Hippocampal formation (tissue), 2 donors: ENCODE data around the gene CCNL2.
"Not testable (repeated sequence)": the region's sequence is repeated elsewhere in the genome, so short reads cannot be mapped to it uniquely, and the experiment has no call there.

Experiments
- DNase-seq, 2 donors: peaks; one replicate each; lab custom pipeline; 2025; lab: John Stamatoyannopoulos, UW

Gene CCNL2

GRCh38 chr1:1432274-1432950 is 33.3 kb upstream of the CCNL2 start:
- peak; percentile 13 to 58 for DNase-seq

GRCh38 chr1:1431845-1432273 is 32.7 kb upstream of the CCNL2 start:
- DNase-seq, result no peak

DNA sequence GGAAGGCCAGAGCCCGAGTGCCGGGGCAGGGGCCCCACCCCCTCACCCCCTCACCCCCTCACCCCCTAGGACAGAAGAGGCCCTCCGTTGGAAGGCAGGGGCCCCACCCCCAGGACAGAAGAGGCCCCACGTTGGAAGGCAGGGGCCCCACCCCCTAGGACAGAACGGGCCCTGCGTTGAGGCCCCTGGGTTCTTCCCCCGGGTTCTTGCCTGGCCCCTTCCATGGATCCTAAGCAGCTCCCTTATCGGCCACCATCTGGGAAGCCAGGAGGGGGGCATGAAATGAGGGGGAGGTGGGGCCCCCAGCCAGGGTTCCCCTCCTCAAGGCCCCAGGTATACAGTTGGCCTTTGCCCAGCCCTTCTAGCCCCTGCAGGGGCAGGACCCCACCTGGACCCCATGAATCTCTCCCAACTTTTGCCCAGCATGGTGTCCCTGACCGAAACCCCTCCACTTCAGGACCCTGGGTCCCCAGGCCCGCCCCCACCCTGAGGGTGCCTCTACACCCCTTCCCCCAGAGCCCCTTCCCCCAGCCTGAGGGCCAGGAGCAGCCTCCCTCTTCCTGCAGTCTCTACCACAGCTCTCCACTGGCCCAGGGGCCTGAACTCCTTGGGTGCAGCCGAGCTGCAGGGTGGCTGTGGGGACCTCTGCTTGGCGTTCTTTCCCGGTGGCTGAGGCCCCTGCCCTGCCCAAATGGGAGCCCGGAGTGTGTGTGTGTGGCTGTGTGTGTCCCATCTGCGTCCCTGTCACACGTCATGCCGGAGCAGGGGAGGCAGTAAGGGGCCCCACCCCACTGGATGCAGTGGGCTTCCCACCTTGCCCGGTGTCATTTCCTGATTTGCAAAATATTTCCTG is 32.1 kb upstream of the CCNL2 start:
- no peak for DNase-seq

DNA sequence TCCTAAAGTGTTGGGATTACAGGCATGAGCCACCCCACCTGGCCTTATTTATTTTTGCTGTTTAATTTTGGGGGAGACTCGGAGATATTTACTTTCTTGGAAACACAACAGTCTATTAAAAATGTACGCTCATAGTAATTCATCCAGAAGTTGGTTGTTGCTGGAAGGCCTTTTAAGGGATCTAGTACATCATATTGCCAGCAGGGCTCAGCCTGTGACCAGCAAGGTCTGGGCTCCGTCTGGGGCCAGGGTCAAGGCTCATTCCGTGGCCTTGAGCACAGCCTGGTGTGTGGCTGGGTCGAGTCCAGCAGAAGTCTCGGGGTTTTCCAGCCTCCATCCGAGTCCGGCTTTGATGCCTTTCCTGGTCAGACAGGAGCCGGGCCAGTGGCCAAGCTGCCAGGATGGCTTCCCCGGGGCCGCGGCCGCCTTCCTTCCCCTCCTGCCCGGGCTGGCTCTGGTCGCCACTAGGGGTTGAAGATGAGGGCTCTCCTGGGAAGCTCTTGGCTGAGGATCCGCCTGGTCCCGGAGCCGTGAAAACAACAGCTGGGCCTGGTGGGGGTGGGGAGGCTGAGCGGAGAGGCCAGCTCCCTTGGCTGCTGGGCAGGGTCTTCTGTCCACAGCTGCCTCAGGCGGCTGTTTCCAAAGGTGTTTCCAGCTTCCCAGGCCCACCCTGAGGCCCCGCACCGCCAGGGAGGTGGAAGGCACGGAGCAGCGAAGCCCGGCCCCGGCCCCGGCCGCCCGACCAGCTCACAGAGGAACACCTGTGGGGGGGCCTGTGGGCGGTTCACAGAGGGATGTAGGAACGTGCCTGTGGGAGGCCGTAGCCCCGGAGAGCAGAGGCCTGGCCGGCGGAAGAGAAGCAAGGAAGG is 31.2 kb upstream of the CCNL2 start:
- DNase-seq, result peak; percentile 78 to 81

- no peak for DNase-seq
Measured at GRCh38 chr1:1429671-1430073, 30.5 kb upstream of the CCNL2 start.

- not testable (repeated sequence) for DNase-seq
Measured at GRCh38 chr1:1428967-1429366, 29.8 kb upstream of the CCNL2 start.

DNA sequence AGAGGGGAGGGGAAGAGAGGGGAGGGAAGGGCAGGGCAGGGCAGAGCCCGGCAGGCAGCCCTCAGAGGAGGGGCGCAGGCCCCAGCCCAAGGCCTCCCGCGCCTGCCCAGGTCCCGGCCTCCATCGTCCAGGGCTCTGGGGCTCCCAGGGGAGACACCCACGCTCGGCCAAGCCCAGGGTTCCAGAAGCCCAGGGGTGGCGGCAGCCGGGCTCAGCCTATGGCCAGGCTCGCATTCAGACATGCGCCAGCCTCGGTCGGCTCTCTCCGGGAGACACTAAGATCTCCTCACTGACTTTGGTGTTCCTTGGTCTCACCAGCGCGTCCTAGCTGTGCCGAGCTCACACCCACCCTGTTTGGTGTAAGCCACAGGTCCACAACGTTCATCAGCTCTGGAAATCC is 29.0 kb upstream of the CCNL2 start:
- no peak for DNase-seq

DNA sequence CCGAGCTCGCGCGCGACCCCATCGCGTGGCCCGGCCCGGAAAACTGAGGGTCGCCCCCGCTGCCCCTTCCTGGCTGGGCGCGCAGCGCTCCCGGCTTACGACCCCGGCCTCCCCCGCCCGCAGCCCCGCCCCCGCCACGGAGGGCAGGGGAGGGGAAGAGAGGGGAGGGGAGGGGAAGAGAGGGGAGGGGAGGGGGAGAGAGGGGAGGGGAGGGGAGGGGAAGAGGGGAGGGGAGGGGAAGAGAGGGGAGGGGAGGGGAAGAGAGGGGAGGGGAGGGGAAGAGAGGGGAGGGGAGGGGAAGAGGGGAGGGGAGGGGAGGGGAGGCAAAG is 28.6 kb upstream of the CCNL2 start:
- no peak for DNase-seq

DNA sequence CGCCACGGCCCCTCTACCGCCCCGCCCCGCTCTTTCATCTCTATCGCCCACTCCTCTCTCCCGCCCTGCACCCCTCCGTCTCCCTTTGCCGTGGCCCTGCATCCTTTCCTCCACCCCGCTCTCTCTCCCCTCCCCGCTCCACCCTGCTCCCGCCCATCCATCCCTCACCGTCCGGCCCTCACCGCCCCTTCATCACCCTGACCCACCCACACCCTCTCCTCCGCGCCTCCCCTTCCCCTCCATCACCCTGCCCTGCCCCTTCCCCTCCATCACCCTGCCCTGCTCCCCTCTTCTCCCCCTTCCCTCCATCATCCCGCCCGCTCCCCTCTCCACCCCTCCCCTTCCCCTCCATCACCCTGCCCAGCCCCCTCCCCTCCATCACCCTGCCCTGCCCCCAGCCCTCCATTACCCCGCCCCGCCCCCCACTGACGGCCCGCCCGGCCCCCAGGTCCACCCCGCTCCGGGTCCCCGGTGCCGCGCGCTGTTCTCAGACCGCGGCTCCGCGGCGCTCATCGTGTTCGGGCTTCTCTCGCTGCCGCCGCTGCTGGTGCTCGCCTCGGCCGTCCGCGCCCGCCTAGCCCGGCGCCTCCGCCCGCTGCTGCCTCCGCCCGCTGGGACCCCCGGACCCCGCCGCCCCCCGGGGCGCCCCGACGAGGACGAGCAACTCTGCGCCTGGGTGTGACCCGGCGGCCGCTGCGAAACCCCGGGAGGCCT is 28.1 kb upstream of the CCNL2 start:
- peak; percentile 47 to 78 for DNase-seq

GRCh38 chr1:1426496-1427105 is 27.5 kb upstream of the CCNL2 start:
- peak; percentile 73 to 82 for DNase-seq

- peak; percentile 66 to 83 for DNase-seq
Measured at GRCh38 chr1:1425753-1426495, 26.8 kb upstream of the CCNL2 start.

DNA sequence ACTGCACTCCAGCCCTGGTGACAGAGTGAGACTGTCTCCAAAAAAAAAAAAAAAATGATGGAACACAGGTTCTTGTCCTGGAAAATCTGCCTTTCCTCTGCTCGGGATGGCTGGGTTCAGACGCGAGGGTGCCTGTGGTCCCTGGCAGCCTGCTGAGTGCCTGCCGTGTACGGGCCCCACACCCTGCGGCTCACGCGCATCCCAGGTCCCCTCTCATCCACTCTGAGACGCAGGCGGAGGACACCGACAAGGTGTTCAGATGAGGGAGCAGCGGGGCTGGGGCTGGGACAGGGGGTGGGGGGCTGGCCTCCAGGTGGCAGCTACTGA is 26.3 kb upstream of the CCNL2 start:
- DNase-seq, result no peak

- no peak for DNase-seq
Measured at GRCh38 chr1:1424707-1425106, 25.6 kb upstream of the CCNL2 start.

GRCh38 chr1:1423245-1423597 is 24.1 kb upstream of the CCNL2 start:
- DNase-seq, result no peak

DNA sequence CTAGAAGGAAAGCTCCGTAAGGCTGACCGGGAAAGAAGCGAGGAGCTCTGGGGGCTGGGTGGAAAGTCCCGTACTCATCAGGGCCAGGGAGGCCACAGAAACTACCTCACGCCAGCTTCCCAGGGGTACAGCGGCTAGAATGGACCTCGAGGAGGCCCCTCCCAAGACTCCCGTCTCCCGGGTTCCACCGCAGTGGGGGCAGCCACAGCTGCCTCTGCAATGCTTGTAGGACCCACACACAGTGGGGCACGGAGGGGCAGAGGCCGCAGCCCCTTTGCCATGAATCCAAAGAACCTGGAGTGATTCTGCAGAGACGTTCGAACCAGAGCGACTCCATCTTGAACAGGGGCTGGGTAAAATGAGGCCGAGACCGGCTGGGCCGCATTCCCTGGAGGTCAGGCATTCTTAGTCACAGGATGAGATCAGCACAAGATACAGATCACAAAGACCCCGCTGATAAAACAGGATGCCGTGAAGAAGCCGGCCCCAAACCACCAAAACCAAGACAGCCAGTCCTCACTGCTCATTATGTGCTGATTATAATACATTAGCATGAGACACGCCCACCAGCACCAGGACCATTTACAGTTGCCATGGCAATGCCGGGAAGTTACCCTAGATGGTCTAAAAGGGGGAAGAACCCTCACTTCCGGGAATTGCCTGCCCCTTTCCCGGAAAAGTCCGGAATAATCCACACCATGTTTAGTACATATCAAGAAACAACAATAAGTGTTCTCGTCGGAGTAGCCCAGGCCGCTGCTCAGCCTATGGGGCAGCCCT is 23.5 kb upstream of the CCNL2 start:
- DNase-seq, result no peak

GRCh38 chr1:1421907-1422464 is 22.9 kb upstream of the CCNL2 start:
- no peak for DNase-seq

DNA sequence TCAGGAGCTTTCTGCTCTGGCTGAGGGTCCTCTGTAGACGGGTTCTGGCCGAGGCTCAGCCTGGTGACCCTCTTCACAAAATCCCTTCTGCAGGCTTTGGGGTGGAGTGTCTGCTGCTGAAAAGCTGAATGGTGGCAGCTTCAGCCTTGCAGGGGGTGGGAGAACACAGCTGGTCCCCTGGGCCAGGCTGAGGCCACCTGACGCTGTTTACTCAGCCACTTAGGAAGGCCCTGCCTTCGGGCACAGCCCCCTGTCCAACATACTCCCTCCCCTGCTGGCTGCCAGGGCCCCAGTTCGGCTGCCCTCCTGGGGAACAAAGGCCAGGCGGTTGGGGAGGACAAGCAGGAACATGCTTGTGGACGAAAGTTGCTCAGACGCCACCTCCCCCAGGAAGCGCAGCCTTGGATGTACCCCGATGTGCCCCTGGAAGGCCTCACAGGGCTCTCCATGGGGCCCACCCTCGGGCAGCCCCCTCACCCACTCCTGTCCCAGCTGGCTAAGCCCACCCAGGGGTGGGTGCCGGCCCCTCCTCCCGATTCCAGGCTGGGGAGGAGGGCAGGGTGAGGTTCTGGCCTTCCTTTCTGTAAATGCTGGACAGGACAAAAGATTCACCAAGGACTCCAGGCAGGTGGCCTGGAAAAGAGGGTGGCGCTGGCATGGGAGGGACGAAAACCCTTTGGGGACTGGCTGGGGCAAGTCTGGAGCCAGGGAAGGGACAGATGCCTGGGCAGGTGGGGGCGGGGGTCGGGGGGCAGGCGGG is 22.2 kb upstream of the CCNL2 start, which contains the start of gene ANKRD65:
Gene ANKRD65 (minus strand): TSS at position 130 of the 760 bp plus-strand sequence. CDS start 271 bp downstream, outside the sequence.
- DNase-seq, result peak; percentile 36 to 39

DNA sequence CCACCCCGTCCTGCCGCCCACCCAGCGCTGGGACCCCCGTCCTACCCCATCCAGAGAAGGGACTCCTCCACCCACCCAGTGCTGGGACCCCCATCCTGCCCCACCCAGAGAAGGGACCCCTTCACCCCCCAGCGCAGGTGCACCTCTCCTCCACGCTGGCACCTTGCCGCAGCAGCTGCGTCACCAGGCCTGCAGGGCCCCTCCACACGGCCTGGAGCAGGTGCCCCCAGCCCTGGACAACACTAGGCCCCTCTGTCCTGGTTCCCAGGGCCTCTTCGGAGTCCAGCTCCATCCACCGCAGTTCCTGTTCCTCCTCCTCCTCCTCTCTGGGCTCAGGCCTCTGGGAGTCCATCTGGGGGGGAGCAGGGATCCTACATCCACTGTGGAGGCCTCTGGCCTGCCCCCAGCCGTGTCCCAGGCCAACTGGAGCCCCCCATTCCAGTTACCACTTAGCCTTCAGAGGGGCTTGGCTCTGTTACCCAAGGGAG is 21.6 kb upstream of the CCNL2 start:
- DNase-seq, result no peak
